HG02840 (cell line): ENCODE measurements around the gene MRS2.
"Not testable (repeated sequence)": the region's sequence is repeated elsewhere in the genome, so short reads cannot be mapped to it uniquely, and the experiment has no call there.

ENCODE experiments used
- ATAC-seq: cut with Tn5 transposase; IDR thresholded peaks from one replicate; pipeline ENCODE4 v1.9.1; 2021; ENCODE audit warnings: mild to moderate bottlenecking, moderate library complexity, moderate number of reproducible peaks; ENCODE audit not compliant: unreplicated experiment, low FRiP score

The MRS2 gene

GRCh38 chr6:24402697-24403500 is at the start of gene MRS2:
TSS of gene MRS2 (plus strand) at chr6:24402936. CDS start at chr6:24403047, 111 bp downstream.
- peak; percentile 97 for ATAC-seq

GRCh38 chr6:24353861-24354260 is 48.9 kb upstream of the MRS2 start:
- no peak for ATAC-seq

GRCh38 chr6:24355393-24355792 is 47.3 kb upstream of the MRS2 start:
- ATAC-seq, result no peak

GRCh38 chr6:24356310-24356973 is 46.3 kb upstream of the MRS2 start:
- no peak for ATAC-seq

- ATAC-seq, result no peak
These were observed 45.2 kb upstream of the MRS2 start, which contains the start of gene DCDC2 for GRCh38 chr6:24357336-24358218. TSS of gene DCDC2 (minus strand) at chr6:24358059. CDS start at chr6:24357750, 309 bp downstream.

- ATAC-seq, result no peak
These were observed 44.4 kb upstream of the MRS2 start for GRCh38 chr6:24358219-24358821.

- peak; percentile 78 for ATAC-seq
These were observed 42.9 kb upstream of the MRS2 start for GRCh38 chr6:24359640-24360454.

GRCh38 chr6:24362363-24362762 is 40.4 kb upstream of the MRS2 start:
- not testable (repeated sequence) for ATAC-seq

GRCh38 chr6:24365103-24365633 is 37.6 kb upstream of the MRS2 start:
- ATAC-seq, result not testable (repeated sequence)

GRCh38 chr6:24374612-24375011 is 28.1 kb upstream of the MRS2 start:
- ATAC-seq, result no peak

- no peak for ATAC-seq
These were observed 25.9 kb upstream of the MRS2 start for GRCh38 chr6:24376871-24377270.

GRCh38 chr6:24378473-24379097 is 24.2 kb upstream of the MRS2 start:
- ATAC-seq, result no peak

GRCh38 chr6:24381476-24382219 is 21.1 kb upstream of the MRS2 start:
- no peak for ATAC-seq

- no peak for ATAC-seq
These were observed 20.6 kb upstream of the MRS2 start for GRCh38 chr6:24382220-24382540.

GRCh38 chr6:24382891-24383494 is 19.7 kb upstream of the MRS2 start:
- ATAC-seq, result not testable (repeated sequence)

GRCh38 chr6:24384369-24385130 is 18.2 kb upstream of the MRS2 start:
- ATAC-seq, result not testable (repeated sequence)
